PC-9 (cell line): ENCODE data around the gene PTGER2. TPM values are rescaled to one million over a fixed set of nuclear protein-coding genes. Genes with fewer than 3 reads are reported as not detected.

Experiments
- BruUV-seq: library from RNA; stranded (reverse); fragments of 400-500 nt; replicated peaks from 2 replicates; lab custom pipeline; 2021; lab: Mats Ljungman, UMichigan
- CTCF ChIA-PET: fragments of 300-600 bp; sonication (Branson Sonifier 250); formaldehyde crosslinking; loops from one replicate; lab custom pipeline; 2022; ENCODE audit warnings: antibody characterized with exemption; lab: Charles Lee
- POLR2A ChIA-PET: fragments of 300-600 bp; sonication (Branson Sonifier 250); formaldehyde crosslinking; loops from one replicate; lab custom pipeline; 2022; ENCODE audit warnings: antibody characterized with exemption; ENCODE audit not compliant: unreplicated experiment; lab: Charles Lee
- DNase-seq, 2 experiments: peaks; one replicate each; pipeline versions ENCODE4 v3.0.0 to v3.0.0-alpha.2; 2015 to 2022; ENCODE audit warnings: mixed read lengths in 1 of 2
- H2AFZ ChIP-seq: fragments of 200-600 bp; sonication (generic); 2 replicates; pipeline ENCODE4 v1.8.1; 2017; ENCODE audit warnings: antibody characterized with exemption
- H3F3A ChIP-seq: fragments of 200-600 bp; sonication (generic); 2 replicates; pipeline ENCODE4 v1.8.1; 2017; ENCODE audit warnings: antibody characterized with exemption, mild to moderate bottlenecking, low read depth; ENCODE audit not compliant: insufficient read depth
- H3K27ac ChIP-seq: fragments of 200-600 bp; sonication (generic); 2 replicates; pipeline ENCODE4 v1.6.1; 2016; ENCODE audit warnings: mixed run types
- H3K27me3 ChIP-seq: fragments of 200-600 bp; sonication (generic); 2 replicates; pipeline ENCODE4 v1.6.1; 2016; ENCODE audit warnings: low read depth, mixed run types; ENCODE audit not compliant: insufficient read depth
- H3K36me3 ChIP-seq: fragments of 200-600 bp; sonication (generic); 2 replicates; pipeline ENCODE4 v1.6.1; 2016; ENCODE audit warnings: low read depth, mixed run types
- H3K4me1 ChIP-seq: fragments of 200-600 bp; sonication (generic); replicated peaks from 2 replicates; pipeline ENCODE4 v1.6.1; 2016; ENCODE audit warnings: mixed run types; ENCODE audit not compliant: insufficient read depth
- H3K4me2 ChIP-seq: fragments of 200-600 bp; sonication (generic); 2 replicates; pipeline ENCODE4 v1.6.1; 2017; ENCODE audit warnings: mixed run types
- H3K4me3 ChIP-seq: fragments of 200-600 bp; sonication (generic); 2 replicates; pipeline ENCODE4 v1.6.1; 2016; ENCODE audit warnings: mixed run types
- H3K79me2 ChIP-seq: fragments of 200-600 bp; sonication (generic); 2 replicates; pipeline ENCODE4 v1.6.1; 2017; ENCODE audit warnings: low read depth, mixed run types
- H3K9me2 ChIP-seq: fragments of 200-600 bp; sonication (generic); 2 replicates; pipeline ENCODE4 v1.8.1; 2017; ENCODE audit warnings: mild to moderate bottlenecking; ENCODE audit not compliant: insufficient read depth
- H3K9me3 ChIP-seq: fragments of 200-600 bp; sonication (generic); 2 replicates; pipeline ENCODE4 v1.8.1; 2016; ENCODE audit warnings: low read depth; ENCODE audit not compliant: insufficient read depth
- H4K20me1 ChIP-seq: fragments of 200-600 bp; sonication (generic); 2 replicates; pipeline ENCODE4 v1.8.1; 2017; ENCODE audit not compliant: insufficient read depth
- CTCF ChIP-seq: fragments of 200-600 bp; sonication (generic); conservative IDR thresholded peaks from 2 replicates; pipeline ENCODE4 v1.6.1; 2017; ENCODE audit warnings: mixed run types, antibody characterized with exemption, mild to moderate bottlenecking, moderate library complexity
- EZH2 ChIP-seq: fragments of 200-600 bp; sonication (generic); IDR thresholded peaks from 2 replicates; pipeline ENCODE4 v1.8.0; 2017; ENCODE audit warnings: antibody characterized with exemption, low read depth
- intact Hi-C: fragments of 100-400 bp; cut with micrococcal nuclease; formaldehyde crosslinking; loops from one replicate; pipeline ENCODE4 v1.10.0; 2022; ENCODE audit not compliant: unreplicated experiment
- total RNA-seq: library from RNA; stranded (reverse); gene quantifications from 2 replicates; pipeline ENCODE4 v1.2.3, GENCODE V29; 2021

PTGER2 gene
- total RNA-seq, 1 experiment from 2014 or later, result 0.15 TPM

DNA sequence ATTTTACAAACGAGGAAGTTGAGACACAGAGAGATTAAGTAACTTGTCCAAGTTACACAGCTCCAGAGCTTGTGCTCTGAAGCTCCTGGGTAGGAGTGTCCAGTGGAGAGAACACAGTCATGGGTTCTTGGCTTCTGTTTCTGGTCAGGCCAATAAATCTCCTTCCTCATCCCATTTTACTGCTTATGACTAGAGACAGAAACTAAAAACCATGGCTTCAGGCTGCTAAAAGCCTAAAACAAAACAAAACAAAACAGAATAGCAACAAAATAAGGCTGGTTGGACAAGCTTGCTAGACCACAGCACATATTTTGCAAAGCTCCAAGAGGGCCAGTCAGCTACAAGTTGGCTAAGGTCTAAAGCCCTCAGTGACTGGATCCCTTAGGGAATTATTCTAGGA, 49.8 kb downstream of the PTGER2 start:
- ChIA-PET CTCF (interaction anchor here (0.5 kb wide), 1 partner anchor 109 kb away, joined by 4 read pairs; no protein-coding TSS in a partner anchor), POLR2A (no interaction called here)

DNA sequence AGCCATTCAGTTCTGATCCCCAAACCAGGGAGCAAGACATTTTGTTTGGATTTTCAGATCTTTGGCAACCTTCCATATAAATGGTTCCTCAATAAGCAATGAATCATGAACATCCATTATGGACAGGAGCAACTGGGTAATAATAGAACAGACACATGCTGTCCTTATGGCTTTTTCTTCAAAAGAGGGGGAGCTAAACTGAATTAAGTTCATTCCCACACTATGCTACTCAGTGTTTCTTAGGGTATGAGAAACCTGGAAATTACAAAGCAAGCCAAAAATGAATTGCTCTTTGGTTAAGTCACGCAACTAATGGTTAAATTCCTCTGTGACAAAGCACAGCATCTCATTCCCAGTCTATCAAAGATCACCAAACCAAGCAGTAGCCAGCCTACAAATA, 51.0 kb downstream of the PTGER2 start:
- H3K27ac ChIP-seq, result no peak overlapping the region
- no peaks in the 10 kb centered on the region for H3K9me3 ChIP-seq
- DNase-seq, result no peak
- no peaks in the 10 kb centered on the region for H3K9me2 ChIP-seq
- H3F3A ChIP-seq, result peaks cover 4% of the 10 kb centered on the region; the same call in 1 of the 2 replicates
- H3K4me1 ChIP-seq, result peaks cover 6% of the 10 kb centered on the region
- POLR2A ChIA-PET, result interaction anchor here (0.7 kb wide), 1 partner anchor 1099 kb away, joined by 6 read pairs; no protein-coding TSS in a partner anchor
- no peak overlapping the region for H3K4me2 ChIP-seq
- intact Hi-C loops, result no loop called here
- CTCF ChIA-PET, result no interaction called here
- TF ChIP-seq EZH2 (no peak), CTCF (no peak)
- no TSS peak for BruUV-seq
- no peaks in the 10 kb centered on the region for H3K36me3 ChIP-seq
- no peak overlapping the region for H2AFZ ChIP-seq
- H3K79me2 ChIP-seq, result no peaks in the 10 kb centered on the region
- H3K4me3 ChIP-seq, result no peak overlapping the region
- no peaks in the 10 kb centered on the region for H3K27me3 ChIP-seq
- H4K20me1 ChIP-seq, result no peaks in the 10 kb centered on the region

More for the DNA sequence above, 49.8 kb downstream of the PTGER2 start:
- intact Hi-C loops, result no loop called here
- no peaks in the 10 kb centered on the region for H4K20me1 ChIP-seq
- H3K9me2 ChIP-seq, result no peaks in the 10 kb centered on the region
- no peak overlapping the region for H3K4me3 ChIP-seq
- no peak overlapping the region for H2AFZ ChIP-seq
- no TSS peak for BruUV-seq
- no peak overlapping the region for H3K4me2 ChIP-seq
- no peaks in the 10 kb centered on the region for H3K9me3 ChIP-seq
- H3K27ac ChIP-seq, result no peak overlapping the region
- no peaks in the 10 kb centered on the region for H3K36me3 ChIP-seq
- H3K4me1 ChIP-seq, result no peaks in the 10 kb centered on the region
- DNase-seq, result no peak
- H3K79me2 ChIP-seq, result no peaks in the 10 kb centered on the region
- no peaks in the 10 kb centered on the region for H3F3A ChIP-seq
- no peak for TF ChIP-seq EZH2
- no peak for TF ChIP-seq CTCF
- no peaks in the 10 kb centered on the region for H3K27me3 ChIP-seq

DNA sequence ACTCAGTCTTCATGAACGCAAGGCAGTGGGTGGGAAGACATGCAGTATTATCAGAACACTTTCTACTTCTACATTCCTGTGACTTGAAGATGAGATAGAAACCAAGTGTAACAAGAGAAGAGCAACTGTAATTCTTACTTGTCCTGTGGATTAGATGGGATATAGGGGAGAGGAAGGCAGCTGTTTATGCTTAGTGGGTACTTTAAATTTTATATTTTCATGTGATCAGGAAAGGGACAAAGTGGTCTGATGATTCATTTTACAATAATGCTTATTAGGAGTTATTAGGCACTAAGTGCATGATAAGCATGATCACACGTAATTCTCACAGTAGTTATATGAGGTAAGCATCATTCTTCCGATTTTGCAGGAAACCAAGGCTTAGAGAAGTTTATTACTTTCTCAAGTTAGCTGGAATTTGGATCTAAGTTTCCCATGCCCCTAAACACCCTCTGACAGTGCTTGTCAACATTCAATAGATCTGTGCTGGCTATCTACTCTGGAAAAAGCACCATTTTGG, 52.7 kb downstream of the PTGER2 start:
- CTCF ChIA-PET, result no interaction called here
- no peak overlapping the region for H3K27ac ChIP-seq

More for the DNA sequence above, 52.7 kb downstream of the PTGER2 start:
- no peaks in the 10 kb centered on the region for H4K20me1 ChIP-seq
- H3K79me2 ChIP-seq, result no peaks in the 10 kb centered on the region
- no TSS peak for BruUV-seq
- TF ChIP-seq EZH2 (no peak), CTCF (no peak)
- H3K36me3 ChIP-seq, result no peaks in the 10 kb centered on the region
- no peak for DNase-seq
- no peak overlapping the region for H3K4me3 ChIP-seq
- no peaks in the 10 kb centered on the region for H3K9me2 ChIP-seq
- H3K4me1 ChIP-seq, result peaks cover 17% of the 10 kb centered on the region
- peaks cover 13% of the 10 kb centered on the region; the same call in 1 of the 2 replicates for H3F3A ChIP-seq
- no peak overlapping the region for H2AFZ ChIP-seq
- no peaks in the 10 kb centered on the region for H3K9me3 ChIP-seq
- no peak overlapping the region for H3K4me2 ChIP-seq
- intact Hi-C loops, result no loop called here
- POLR2A ChIA-PET, result no interaction called here
- no peaks in the 10 kb centered on the region for H3K27me3 ChIP-seq
